NCI-H2227 treated with DMSO at 0.1 percent for 48 hours (cell line): ENCODE data around the gene HMX1.

Experiments
- DNase-seq: peaks from one replicate; lab custom pipeline; 2025; lab: John Stamatoyannopoulos, UW

HMX1 gene

DNA sequence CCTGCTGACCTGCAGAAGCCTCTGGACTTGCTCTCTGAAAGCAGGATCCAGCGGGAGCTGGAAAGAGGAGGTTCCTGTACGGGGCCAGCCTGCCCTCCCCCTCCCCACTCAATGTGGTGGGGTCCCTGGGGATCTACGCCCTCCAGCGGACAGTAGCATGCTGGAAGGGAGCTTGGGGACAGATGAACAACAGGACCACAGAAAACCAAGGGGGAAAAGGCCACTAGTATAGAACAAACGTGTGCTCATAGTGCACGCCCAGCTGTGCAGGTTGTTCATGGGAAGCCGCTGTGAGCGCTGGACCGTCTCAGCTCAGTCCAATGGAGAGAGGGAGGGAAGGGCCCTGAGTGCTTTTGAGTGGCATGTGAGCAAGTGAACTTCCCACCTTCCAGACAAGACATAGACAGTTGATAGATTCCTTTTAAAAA, 15.8 kb downstream of the HMX1 start:
- DNase-seq: no peak

DNA sequence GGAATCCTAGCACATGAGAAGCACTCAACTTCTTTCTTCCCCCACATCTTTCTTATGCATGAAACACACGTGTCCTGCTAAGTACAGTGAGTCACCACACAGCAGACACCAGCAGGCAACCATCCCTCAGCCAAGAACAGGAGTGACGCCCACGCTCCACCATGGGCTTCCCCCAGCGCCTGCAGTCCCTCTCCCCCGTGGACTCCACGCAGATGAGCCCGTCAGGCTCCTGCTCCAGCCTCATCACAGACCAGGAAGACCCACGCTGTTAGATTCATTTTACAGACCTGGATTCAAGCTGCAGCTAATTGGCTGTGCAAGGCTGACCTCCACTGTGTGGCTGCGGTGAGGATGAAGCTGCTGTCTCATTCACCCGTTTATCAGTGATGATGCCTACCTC, 16.7 kb downstream of the HMX1 start:
- no peak for DNase-seq

DNA sequence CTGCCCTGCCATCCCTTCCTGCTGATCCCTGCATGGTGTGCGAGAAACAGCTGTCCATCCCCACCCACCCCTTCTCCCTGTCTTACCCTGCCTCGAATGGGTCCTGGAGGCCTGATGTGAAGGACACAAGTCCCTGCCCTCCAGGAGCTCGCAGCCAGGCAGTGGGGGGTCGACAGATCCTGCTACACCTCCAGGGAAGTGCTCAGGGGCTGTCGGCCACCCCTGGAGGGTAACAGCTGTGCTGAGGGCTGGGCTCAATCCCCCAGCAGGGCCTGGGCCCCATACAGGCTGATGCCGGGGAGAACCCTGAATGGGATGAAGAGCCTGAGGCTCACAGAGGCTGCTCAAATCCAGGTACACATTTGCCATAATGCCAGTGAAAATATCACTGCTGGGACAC, 17.6 kb downstream of the HMX1 start:
- DNase-seq: no peak

DNA sequence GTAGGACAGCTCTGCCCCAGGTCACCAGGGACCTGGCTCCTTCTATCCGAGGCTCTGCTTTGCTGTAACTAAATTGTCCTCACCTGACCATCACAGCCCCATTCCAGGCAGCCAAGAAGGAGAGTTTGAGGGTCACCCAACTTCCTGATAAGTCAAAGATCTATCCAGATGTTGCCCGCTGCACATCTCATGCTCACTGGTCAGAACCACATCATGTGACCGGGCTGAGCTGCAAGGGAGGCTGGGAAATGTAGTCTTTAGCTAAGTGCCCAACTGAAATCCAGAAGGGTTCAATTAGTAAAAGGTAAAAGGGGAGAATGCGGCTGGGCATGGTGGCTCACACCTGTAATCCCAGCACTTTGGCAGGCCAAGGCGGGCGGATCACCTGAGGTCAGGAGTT, 18.4 kb downstream of the HMX1 start:
- DNase-seq: no peak

DNA sequence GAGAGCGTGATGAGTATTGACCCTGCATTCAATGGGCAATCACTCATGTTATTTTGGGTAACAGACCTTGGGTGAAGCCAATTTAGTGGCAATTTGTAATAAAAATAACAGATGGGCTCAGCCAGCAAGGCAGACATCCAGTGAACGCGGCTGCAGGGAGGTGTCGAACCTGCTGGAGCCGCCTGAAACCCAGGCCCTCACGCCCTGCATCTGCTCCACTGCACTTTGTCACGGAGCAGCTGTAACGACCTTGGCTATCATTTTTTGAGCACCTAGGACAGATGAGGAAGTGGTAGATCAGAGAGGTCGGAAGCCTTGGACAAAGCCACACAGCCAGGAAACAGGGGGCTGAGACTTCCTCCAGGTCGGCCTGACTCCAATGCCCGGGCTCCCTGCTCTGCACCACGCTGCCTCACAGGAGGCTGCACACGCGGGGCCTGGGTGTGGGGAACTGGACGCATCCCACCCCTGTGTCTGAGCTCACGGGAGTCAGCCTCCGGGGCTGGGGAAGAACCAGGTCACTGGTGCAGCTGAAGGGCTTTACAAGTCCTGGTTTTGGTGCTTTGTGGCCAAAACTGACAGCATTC, 19.4 kb downstream of the HMX1 start:
- DNase-seq: no peak

DNA sequence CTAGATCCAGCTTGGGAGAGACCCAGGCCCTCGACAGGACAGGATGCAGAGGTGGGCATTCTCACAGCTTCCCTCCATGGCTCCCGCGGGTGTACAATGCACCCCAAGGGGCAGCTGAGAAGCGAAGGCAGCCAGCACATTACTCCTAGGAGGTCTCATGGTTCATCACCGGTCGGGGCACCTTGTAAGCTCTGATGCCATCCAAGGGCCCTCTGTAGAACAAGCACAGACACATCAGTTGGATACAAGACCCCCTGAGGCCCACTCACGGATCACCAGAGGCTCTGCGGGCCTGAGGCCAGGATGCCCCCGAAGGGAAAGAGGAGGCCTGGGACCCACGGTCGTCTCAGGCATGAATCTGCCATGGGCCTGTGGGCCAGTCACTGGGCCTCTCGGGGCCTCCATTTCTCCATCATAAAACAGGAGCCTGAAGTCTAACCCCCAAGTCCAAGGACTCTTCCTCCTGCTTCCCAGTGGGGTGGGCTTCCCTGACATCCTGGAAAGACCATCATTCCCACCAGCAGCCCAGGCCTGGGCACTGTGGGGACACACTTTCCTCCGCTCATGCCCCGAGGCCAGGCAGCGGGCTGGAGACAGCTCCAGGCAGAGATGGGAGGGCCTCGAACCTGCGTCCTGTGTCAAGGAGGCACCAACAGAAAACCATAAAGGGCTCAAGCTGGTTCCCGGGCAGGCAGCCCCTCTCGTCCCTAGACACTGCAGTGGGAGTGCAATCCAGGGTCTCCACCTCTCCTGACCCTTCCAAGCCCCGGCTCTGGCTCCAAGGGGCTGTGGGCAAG, 20.1 kb downstream of the HMX1 start:
- no peak for DNase-seq

DNA sequence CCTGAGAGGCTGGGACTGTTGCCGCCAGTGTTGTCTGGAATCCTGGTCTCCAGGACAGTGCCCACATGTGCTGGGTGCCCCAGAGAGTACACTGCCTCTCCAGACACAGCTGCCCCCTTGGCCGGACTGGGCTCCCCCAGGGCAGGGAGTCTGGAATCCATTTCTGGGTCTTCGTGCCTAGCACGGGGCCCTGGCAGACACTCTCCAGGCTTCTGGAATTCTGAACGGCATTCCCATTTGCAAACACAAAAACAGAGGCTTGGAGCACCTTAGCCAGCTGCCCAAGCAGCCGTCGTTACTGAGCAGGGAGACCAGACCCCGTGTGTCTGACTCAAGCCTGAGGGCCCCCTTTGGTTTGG, 20.8 kb downstream of the HMX1 start:
- DNase-seq: no peak

DNA sequence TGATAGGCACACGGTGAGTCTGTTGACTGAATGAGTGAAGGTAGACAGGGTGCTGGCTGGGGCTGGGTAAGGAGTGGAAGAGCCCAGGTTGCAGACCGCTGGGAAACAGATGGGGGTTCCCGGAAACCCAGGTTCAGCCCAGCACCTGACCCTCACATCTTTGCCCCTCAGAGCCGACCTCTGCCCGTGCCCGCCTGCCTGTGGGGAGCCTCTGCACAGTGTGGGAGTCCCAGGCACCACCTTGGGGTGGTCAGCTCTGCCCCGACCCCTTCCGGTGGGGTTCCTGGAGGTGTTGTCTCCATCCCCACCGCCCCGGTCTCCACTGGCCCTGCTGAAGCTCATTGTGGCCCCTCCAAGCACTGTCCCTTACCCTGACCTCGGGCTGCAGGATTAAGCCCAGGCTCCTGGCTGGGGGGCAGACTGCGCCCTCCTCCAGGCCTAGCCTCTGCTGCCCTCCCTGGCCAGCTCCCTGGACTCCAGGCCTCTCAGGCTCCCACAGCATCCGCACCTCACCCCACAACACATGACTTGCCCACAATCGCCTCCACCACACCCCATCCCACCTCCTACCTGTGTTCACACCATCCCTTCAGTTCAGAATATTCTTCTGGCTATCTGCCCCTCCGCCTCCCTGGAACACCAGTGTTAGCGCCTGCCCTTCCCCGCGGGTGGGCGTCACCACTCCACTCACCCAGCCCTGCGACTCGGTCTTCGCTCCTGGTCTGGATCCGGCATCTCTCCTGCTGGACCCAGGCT, 21.4 kb downstream of the HMX1 start:
- no peak for DNase-seq

DNA sequence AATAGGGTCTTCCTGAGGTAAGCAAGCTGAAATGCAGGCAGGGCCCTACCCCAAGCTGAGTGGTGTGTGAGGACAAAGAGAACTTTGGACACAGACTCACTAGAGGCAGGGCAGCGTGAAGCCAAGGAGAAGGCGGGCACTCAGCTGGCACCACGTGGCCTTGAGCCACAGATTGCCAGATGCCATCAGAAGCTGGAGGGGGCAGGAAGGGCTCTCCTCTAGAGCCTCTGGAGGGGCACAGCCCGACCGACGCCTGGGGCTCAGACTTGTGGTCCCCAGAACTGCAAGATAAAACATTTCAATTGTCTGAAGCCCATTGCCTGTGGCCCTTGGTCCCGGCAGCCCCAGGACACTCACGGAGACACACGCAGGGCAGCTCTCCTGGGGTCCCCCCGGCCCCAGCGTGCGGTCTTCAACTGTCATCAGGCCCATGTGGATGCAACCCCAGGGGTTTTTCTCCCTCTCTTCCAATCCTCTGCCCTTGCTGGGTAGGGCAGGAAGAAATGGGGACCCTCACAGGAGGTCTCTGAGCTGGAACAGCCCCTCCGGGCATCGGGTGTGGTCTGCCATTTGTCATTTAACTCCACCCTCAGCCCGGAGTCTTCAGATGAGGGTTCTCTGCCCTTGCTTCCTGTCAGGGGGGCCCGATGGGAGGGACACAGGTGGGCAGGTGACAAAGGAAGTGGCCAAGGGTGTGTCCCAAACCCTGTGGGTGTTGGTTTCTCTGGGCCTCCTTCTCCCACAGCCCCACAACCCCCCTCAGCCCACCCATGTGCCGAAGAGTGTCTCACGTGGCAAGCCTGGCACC, 22.2 kb downstream of the HMX1 start:
- DNase-seq: no peak

DNA sequence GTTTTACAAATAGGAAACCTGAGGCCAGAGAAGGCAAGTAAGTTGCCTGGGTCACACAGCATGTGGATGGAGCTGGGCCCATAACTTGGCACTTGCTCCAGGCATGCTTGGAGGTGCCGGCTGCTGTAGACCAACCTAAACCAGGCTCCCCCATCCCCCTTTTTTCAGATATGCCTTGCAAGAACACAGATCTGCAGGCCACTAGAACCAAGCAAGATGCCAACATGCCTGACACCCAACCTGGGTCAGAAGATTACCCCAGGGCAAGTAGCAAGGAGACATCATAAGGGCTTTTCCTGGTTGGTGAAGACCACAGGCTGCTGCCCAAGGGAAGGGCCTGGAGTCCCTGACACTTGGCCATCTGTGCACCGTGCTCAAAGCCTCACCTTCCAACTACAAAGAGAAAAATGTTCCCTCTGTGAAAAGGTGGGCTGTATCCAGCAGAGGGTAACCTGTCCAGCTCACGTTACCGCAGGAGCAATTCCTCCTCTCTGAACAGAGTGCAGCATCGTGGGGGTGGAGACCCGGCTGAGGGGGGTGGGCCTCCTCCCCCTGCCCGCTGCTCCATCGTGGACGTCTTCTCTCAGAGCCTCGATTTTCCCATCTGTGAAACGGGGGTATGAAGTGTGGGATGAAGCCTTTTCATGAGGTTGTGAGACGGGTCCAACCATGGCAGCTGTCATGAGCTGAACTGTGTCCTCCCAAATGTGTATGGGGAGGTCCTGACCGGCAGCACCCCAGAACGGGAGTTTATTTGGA, 23.0 kb downstream of the HMX1 start:
- no peak for DNase-seq

DNA sequence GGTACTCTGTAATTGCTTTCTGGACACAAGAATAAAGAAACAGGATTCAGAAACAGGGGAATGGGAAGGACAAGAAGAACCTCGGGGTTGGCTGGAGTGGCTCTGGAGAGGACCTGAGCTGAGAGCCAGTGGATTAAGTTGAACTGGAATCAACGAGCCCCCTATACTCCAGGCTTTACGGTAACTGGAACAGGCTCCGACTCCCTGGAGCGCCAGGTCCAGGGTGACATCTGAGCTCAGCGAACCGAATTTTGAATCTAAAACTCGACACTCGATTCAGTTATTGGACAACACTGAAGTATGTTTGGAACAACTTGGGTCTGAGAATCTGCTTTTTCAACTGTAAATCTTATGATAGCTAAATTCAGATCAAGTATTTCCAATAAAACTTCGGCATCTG, 23.9 kb downstream of the HMX1 start:
- DNase-seq: no peak

DNA sequence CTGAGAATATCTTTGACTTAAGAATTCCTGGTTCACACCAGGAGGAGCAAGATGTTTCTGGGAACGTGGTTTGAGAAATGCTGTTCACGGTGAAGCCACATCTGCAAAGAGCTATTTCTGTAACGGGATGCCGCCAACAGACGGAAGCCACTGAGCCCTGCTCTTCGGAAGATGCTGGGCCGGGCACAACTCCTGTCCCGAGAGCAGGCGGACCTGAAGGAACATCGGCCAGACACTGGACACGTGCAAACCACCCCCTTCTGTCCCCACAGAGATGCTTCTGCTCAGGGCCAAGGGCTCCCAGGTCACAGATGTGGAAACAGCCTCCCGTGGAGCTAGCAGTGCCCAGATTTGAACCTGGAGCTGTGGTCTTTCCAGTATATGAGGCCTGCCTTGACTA, 24.3 kb downstream of the HMX1 start:
- DNase-seq: no peak

DNA sequence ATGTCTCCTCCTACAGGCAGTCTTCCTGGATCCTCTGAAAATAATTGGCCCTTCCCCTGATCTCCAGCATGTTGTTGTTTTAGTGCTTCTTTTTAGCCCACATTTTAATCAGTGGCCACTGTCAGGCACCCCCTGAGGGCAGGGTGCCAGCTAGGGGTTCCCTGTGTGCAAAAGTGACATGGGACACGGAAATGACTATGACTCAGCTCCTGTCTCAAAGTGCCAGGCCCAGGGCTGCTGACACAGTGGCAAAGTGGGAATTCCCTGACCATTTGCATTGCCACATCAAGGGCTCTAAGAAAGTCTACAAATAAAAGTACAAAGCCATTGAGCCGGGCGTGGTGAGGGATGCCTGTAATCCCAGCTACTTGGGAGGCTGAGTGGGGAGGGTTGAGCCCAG, 24.8 kb downstream of the HMX1 start:
- no peak for DNase-seq

DNA sequence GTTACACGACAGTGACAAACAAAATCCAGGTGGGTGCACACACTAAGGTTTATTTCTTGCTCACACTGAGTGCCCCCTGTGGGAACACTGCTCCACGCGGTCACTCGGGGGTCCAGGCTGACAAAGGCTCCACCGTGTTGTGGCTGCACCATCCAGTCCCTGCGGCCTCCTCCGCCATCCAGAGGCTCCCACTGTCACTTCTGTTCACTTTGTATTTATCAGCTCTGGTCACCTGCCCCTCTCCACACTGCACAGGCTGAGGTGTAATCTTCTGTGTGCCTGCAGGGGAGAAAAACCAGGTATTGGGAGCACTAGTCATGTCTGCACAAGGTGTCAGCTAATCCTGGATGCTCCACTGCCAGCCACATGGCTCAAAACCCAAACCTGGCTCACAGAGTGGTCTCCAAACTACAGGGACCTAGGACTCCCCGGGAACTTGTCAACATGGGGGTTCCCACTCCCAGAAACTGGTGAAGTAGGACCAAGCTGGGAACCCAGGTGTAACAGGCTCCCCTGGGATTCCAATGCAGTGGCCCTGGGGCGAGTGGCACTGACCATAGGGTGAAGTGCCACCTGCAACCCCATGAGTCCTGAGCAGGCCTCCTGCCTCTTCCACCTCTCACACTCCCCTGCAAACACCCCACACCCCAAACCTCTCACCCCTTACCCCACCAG, 25.5 kb downstream of the HMX1 start:
- DNase-seq: no peak

DNA sequence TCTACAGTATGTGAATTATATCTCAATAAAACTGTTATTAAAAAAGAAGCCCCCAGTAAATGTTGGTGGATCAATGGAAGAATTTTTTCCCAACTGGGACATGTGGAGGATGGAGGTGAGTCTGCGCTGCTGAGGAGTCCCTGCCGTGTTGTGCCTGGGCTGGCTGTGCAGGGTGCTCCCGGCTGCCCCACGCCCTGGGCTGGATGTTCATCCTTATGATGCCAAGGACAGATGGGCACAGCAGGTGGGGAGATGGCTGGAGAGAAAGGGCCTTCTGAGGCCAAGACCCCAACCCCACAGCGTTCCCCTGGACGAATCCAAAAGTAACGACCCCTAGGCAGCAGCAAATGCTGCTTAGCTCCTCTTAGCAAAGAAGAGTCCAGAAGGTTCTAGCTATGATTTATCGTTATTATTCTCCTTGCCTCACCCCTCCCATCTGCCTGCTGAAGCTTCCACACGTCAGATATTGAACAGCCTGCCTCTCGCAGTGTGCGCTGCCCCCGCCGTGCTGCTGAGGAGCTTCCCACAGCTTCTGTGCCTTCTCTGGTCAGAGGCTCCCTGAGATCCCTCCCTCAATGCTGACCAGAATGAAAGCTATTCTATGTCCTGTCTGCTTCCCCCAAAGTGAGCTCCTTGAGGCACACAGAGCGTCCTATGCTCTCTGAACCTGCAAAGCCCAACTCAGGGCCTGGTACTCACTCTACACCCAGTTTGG, 26.5 kb downstream of the HMX1 start:
- no peak for DNase-seq

DNA sequence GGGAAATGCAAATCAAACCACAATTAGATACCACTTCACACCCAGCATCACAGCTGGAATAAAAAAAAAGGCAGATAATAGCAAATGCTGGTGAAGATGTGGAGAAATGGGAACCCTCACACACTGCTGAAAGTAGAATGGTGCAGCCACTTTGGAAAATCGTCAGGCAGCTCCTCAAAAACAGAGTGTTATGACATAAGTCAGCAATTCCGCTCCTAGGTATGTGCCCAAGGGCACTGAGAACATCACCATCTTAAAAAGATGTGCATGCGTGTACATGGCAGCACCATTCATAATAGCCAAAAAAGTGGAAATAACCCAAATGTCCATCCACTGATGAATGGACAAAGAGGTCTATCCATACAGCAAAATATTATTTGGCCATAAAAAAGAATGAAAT, 28.0 kb downstream of the HMX1 start:
- no peak for DNase-seq

DNA sequence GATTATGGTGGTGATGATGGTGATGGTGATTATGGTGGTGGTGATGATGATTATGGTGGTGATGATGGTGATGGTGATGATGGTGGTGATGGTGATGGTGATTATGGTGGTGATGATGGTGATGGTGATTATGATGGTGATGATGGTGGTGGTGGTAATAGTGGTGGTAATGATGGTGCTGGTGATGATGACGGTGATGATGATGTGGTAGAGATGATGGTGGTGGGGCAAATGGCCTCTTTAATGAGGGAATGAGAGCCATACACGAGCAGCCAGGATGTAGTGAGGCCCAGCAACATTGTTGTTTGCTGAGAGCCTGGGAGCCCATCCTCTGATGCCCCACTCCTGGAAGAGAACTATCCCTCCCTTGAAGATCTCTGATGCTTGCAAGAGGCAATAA, 29.0 kb downstream of the HMX1 start:
- no peak for DNase-seq

DNA sequence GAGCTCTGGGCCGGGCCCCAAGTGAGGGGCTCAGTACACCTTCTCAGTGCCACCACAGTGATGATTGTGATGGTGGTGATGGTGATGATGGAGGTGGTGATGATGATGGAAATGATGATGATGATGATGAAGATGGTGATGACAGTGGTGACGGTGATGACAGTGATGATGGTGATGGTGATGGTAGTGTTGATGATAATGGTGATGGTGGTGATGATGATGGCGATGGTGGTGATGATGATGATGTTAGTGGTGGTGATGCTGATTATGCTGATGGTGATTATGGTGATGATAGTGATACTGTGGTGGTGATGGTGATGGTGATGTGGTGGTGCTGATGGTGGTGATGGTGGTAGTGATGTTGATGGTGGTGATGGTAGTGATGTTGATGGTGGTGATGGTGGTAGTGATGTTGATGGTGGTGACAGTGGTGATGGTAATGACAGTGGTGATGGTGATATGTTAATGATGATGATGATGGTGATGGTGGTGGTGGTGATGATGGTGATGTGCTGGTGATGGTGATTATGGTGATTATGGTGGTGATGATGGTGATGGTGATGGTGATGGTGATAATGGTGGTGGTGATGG, 29.9 kb downstream of the HMX1 start:
- DNase-seq: no peak

DNA sequence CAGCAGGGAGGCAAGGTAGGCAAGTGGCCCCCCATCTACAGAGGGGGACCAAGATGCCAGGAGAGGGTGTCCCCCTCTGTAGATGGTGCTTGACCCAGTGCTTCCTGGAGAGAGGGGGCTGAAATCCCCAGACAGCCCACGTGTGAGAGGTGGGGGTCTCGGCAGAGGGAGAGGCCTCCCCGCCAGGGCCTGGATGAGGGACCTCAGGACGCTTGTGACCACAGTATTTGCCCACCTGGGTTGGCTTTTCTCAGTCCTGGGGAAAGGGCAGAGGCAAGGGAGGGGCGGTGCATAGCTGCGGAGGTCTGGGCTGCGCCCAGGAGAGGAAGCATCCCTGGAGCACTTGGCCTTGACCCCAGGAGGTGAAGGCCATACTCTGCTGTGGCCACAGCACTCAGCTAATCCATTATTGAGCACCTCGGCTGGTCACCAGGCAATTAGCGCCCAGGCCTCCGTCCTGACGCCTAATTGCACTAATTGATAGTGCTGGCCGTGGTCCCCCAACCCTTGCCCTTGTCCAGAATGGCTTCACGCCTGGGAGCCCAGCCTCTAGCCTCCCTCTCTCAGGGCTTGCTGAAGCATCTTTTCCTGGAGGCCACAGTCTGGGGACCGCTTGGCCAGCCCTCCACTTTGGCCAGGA, 30.7 kb downstream of the HMX1 start:
- no peak for DNase-seq
